ENCODE data around the gene PABPC1L. TPM values are rescaled to one million over a fixed set of nuclear protein-coding genes. Genes with fewer than 3 reads are reported as not detected.

The PABPC1L gene
- total RNA-seq, 1 donor from 2014 or later: 45.3 TPM

DNA sequence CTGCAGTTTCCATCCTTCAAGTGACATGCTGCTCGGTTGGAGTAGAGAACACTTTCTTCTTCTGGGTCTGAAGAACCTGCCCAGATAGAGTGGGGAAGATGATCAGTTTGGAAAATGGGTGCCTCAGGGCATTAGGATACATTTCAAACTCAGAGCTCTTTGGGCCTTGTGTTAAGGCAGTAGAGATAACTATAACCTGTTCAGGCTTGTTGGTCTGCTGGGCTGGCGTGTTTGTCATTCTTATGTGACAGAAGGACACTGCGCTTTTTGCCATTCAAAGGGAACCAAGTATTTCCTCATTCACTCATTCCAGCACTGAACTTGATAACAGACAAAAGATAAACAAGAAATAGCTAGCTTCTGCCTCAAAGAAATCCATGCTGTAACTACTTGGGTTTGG lies 46.5 kb downstream of the PABPC1L start:
- Histone ChIP-seq H4K20me1 (ENCODE audit: low read depth) (peaks cover 14% of the 10 kb centered on the region), H3K9ac (no peak overlapping the region), H3K79me2 (ENCODE audit: low read depth) (peaks cover 31% of the 10 kb centered on the region), H2AFZ (replicated peaks) (no peak overlapping the region), H3K9me3 (ENCODE audit: low read depth) (no peaks in the 10 kb centered on the region), H3K27ac (no peak overlapping the region), H3K27me3 (no peaks in the 10 kb centered on the region), H3K4me1 (peaks cover 16% of the 10 kb centered on the region), H3K4me3 (no peak overlapping the region), H3F3A (ENCODE audit: low read depth) (peaks cover 2% of the 10 kb centered on the region), H3K36me3 (no peaks in the 10 kb centered on the region), H3K4me2 (no peak overlapping the region)
- peaks cover 27% of the 10 kb centered on the region for H3K4me1 Mint-ChIP-seq
- TF ChIP-seq EZH2 (IDR thresholded peaks at IDR 0.05) (no peak), EZH2phosphoT487 (IDR thresholded peaks at IDR 0.05) (no peak)
- TF ChIP-seq, protein P1, sequence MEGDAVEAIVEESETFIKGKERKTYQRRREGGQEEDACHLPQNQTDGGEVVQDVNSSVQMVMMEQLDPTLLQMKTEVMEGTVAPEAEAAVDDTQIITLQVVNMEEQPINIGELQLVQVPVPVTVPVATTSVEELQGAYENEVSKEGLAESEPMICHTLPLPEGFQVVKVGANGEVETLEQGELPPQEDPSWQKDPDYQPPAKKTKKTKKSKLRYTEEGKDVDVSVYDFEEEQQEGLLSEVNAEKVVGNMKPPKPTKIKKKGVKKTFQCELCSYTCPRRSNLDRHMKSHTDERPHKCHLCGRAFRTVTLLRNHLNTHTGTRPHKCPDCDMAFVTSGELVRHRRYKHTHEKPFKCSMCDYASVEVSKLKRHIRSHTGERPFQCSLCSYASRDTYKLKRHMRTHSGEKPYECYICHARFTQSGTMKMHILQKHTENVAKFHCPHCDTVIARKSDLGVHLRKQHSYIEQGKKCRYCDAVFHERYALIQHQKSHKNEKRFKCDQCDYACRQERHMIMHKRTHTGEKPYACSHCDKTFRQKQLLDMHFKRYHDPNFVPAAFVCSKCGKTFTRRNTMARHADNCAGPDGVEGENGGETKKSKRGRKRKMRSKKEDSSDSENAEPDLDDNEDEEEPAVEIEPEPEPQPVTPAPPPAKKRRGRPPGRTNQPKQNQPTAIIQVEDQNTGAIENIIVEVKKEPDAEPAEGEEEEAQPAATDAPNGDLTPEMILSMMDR (IDR thresholded peaks at IDR 0.05): no peak
- no peak overlapping the region for H3K4me3 Mint-ChIP-seq
- H3K36me3 Mint-ChIP-seq: peaks cover 30% of the 10 kb centered on the region
- H3K9me3 Mint-ChIP-seq: no peaks in the 10 kb centered on the region
- no peaks in the 10 kb centered on the region for H3K27me3 Mint-ChIP-seq (ENCODE audit: insufficient read depth, low read depth)
- no peak overlapping the region for H3K27ac Mint-ChIP-seq
- no peak for DNase-seq (ENCODE audit: low spot score)

DNA sequence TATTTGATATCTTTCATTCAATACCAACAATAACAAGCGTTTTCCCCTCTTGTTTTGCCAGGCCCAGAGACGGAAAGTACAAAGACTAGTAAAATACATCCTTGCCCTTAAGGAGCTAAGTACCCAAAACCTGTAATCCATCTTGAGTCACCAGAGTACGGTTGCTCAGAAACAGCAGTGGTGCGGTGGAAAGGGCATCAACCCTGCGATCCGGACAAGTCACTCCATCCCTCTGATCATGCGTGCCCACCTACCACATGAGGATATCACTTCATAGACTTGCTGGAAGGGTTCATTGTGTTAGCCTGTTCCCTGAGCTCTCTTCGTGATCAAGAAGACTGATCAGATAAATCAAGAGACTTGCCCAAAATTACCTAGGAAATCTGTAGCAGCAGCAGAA lies 48.4 kb downstream of the PABPC1L start:
- H3K27me3 Mint-ChIP-seq (ENCODE audit: insufficient read depth, low read depth): peaks cover 4% of the 10 kb centered on the region
- peaks cover 21% of the 10 kb centered on the region for H3K36me3 Mint-ChIP-seq
- peak overlapping the region; percentile 73 for H3K4me3 ChIP-seq
- H3K4me1 ChIP-seq: peaks cover 17% of the 10 kb centered on the region
- no peak overlapping the region for H3K9ac ChIP-seq
- peaks cover 8% of the 10 kb centered on the region for H3F3A ChIP-seq (ENCODE audit: low read depth)
- no peak for DNase-seq (ENCODE audit: low spot score)
- H4K20me1 ChIP-seq (ENCODE audit: low read depth): peaks cover 14% of the 10 kb centered on the region
- peak overlapping the region; percentile 54 for H3K4me3 Mint-ChIP-seq
- peaks cover 31% of the 10 kb centered on the region for H3K79me2 ChIP-seq (ENCODE audit: low read depth)
- no peaks in the 10 kb centered on the region for H3K9me3 Mint-ChIP-seq
- no peak overlapping the region for H2AFZ ChIP-seq (replicated peaks)
- no peaks in the 10 kb centered on the region for H3K9me3 ChIP-seq (ENCODE audit: low read depth)
- TF ChIP-seq EZH2phosphoT487 (IDR thresholded peaks at IDR 0.05) (no peak), EZH2 (IDR thresholded peaks at IDR 0.05) (no peak)
- TF ChIP-seq, protein P1 (IDR thresholded peaks at IDR 0.05): no peak
- no peaks in the 10 kb centered on the region for H3K36me3 ChIP-seq
- peak overlapping the region; percentile 87 for H3K4me2 ChIP-seq
- H3K27ac Mint-ChIP-seq: no peak overlapping the region
- peaks cover 35% of the 10 kb centered on the region for H3K4me1 Mint-ChIP-seq
- no peaks in the 10 kb centered on the region for H3K27me3 ChIP-seq
- no peak overlapping the region for H3K27ac ChIP-seq

DNA sequence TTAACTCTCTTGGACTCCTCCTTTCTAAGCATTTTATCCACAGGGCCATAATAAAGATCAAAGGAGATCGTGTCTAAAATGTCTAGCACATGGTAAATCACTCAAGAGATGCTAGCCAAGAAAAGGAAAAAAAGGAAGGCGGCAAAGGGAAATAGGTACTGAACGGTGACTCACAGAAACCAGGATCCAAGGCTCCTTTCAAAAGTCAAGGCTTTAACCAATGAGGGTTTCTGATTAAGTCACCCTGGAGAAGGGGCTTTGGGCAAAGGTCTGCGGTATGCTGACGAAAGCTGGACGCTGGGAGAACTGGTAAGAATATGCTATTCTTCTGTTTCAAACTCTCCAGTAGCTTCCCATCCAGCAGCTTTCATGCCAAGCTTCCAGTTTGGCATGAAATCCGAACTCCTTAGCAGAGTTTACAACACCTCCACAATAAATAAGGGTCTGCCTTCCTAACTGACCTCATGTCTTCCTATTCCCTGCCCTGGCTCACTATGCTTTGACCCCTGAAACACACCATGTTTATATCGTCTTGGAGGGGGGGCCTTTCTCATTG lies 49.3 kb downstream of the PABPC1L start:
- H3K9me3 ChIP-seq (ENCODE audit: low read depth): no peaks in the 10 kb centered on the region
- peaks cover 8% of the 10 kb centered on the region for H3F3A ChIP-seq (ENCODE audit: low read depth)
- DNase-seq (ENCODE audit: low spot score): peak; percentile 5
- peak overlapping the region; percentile 87 for H3K4me2 ChIP-seq
- H3K79me2 ChIP-seq (ENCODE audit: low read depth): peaks cover 31% of the 10 kb centered on the region
- peak overlapping the region; percentile 73 for H3K4me3 ChIP-seq
- TF ChIP-seq EZH2phosphoT487 (IDR thresholded peaks at IDR 0.05) (no peak), EZH2 (IDR thresholded peaks at IDR 0.05) (no peak)
- TF ChIP-seq, protein P1 (IDR thresholded peaks at IDR 0.05): no peak
- Mint-ChIP-seq H3K4me3 (peak overlapping the region; percentile 95), H3K36me3 (peaks cover 13% of the 10 kb centered on the region), H3K4me1 (peaks cover 35% of the 10 kb centered on the region), H3K27me3 (ENCODE audit: insufficient read depth, low read depth) (peaks cover 4% of the 10 kb centered on the region), H3K27ac (no peak overlapping the region), H3K9me3 (no peaks in the 10 kb centered on the region)
- no peak overlapping the region for H3K27ac ChIP-seq
- no peak overlapping the region for H2AFZ ChIP-seq (replicated peaks)
- peaks cover 17% of the 10 kb centered on the region for H3K4me1 ChIP-seq
- no peaks in the 10 kb centered on the region for H3K27me3 ChIP-seq
- peaks cover 14% of the 10 kb centered on the region for H4K20me1 ChIP-seq (ENCODE audit: low read depth)
- no peaks in the 10 kb centered on the region for H3K36me3 ChIP-seq
- peak overlapping the region; percentile 46 for H3K9ac ChIP-seq

All from neural progenitor cell (in vitro differentiated cells).